GM18508 (cell line): ENCODE measurements around the gene MINK1.

Experiments
- ATAC-seq: cut with Tn5 transposase; IDR thresholded peaks from one replicate; pipeline ENCODE4 v1.9.1; 2021; ENCODE audit warnings: moderate number of reproducible peaks; ENCODE audit not compliant: insufficient read depth, unreplicated experiment

MINK1 gene

DNA sequence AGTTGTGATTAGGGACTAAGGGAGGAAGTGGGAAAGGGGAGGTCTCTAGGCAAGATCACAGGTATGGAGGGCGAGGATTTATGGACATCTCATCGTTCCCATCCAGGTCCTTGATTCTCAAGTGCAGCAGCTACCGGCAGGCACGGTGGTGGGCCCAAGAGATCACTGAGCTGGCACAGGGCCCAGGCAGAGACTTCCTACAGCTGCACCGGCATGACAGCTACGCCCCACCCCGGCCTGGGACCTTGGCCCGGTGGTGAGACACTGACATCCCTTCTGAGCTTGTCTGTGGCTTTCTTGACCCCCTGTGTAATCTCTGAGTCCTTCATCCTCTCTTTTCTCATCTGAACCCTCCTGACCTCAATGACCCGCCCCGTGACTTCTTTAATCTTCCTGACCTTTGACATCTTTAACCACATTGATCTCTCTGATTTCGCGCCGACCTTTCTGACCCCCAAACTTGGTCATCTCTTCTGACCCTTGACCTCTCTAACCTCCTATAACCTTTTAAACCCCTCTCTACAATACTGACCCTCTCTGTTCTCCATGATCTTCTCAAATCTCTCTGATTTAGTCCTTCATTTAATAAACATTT lies 22.3 kb upstream of the MINK1 start:
- no peak for ATAC-seq

DNA sequence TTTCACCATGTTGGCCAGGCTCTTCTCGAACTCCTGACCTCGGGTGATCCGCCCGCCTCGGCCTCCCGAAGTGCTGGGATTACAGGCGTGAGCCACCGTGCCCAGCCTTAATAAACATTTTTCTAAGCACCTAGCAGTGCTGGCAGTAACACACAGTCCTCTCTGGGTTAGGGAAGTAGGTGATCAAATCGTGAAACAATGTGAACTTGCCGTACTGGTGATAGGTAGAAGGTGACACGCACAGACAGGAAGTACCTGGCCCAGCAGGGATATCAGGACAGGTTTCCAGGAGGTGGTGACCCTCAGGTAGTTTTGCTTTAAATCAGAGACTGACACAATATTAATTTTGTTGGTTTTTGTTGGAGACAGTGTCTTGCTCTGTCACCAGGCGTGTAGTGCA lies 21.7 kb upstream of the MINK1 start:
- no peak for ATAC-seq

DNA sequence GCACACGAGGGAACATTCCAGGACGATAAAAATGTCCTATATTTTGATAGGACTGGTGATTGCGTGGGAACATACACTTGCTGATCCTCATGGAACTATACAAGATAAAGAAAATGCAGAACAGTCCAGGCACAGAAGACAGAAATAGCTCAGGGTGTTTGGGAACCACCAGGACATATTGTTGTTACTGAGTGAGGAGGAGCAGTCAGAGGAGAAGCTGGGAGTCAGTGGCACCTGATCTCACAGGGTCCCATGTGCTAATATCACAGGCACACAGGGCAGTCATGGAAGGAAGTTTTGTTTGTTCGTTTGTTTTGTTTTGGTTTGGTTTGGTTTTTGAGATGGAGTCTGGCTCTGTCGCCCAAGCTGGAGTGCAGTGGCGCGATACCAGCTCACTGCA lies 20.4 kb upstream of the MINK1 start:
- no peak for ATAC-seq

DNA sequence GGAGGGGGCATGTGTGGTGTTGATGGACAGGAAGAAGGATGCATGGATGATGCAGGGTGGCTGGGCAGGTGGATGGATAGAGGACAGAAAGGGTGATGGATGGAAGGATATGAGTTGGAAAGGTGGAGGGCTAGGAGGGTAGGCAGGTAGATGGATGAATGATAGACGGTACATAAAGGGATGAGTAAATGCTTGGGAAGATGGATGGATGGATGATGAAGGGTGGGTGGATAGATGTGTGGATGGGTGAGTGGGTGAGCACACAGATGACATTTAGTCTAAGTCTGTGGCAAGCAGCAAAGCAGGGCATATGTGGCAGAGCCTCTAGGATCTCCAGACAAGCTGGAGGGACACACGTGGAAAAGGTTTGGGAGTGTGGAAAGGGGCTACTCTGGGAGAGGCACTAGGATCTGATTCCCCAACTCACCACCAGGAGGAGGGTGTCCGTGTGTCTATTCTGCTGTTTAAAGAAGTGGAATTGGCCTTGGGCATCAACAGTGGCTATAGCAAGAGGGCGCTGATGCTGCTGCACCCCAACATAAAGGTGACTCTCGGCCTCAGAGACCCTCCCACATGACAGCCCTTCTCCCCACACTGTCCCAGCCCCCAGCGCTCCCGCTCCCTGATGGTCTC lies 18.0 kb upstream of the MINK1 start:
- ATAC-seq, result no peak

DNA sequence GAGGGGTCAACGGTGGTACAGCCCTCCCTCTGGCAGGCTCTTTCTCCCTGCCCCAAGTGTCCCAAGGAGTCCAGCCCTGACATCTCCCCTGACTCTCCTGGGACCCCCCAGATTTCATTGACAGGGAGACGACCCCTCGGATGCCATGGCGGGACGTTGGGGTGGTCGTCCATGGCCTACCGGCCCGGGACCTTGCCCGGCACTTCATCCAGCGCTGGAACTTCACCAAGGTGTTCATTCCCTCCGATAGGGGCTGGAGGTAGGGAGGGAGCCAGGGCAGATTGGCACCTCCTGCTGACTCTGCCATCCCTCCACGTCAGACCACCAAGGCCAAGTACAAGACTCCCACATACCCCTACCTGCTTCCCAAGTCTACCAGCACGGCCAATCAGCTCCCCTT lies 16.3 kb upstream of the MINK1 start:
- no peak for ATAC-seq

DNA sequence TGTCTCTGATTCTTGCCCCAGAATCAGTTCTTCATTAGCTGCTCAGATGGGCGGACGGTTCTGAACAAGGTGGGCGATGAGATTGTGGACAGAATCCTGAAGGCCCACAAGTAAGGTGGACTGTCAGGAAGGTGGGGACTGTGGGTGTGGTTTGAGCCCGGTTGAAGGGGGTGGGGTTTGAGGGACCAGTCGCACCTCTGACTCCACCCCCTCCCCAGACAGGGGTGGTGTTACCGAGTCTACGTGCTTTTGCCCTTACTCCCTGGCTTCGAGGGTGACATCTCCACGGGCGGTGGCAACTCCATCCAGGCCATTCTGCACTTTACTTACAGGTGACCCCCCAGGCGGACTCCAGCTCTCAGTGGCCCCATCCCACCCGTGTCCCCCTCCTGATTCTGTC lies 14.9 kb upstream of the MINK1 start:
- no peak for ATAC-seq

DNA sequence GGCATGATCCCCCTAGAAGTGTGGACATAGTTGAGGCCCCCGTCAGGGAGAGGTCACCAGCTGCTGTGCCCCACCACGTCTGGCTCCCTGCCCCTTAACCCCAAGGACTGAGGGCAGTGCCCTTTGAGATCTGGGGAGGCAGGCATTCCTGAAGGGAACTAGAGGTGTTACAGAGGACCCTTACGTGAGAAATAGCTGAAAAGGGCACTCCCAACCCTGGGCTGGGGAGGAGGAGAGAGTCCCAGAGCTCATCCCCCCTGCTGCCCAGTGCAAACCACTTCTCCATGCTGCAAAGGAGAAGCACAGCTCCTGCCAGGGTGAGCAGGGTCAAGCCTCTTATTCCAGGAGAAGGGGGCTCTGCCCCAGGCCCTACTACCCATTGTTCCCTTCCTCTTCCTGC lies 10.3 kb upstream of the MINK1 start:
- no peak for ATAC-seq

DNA sequence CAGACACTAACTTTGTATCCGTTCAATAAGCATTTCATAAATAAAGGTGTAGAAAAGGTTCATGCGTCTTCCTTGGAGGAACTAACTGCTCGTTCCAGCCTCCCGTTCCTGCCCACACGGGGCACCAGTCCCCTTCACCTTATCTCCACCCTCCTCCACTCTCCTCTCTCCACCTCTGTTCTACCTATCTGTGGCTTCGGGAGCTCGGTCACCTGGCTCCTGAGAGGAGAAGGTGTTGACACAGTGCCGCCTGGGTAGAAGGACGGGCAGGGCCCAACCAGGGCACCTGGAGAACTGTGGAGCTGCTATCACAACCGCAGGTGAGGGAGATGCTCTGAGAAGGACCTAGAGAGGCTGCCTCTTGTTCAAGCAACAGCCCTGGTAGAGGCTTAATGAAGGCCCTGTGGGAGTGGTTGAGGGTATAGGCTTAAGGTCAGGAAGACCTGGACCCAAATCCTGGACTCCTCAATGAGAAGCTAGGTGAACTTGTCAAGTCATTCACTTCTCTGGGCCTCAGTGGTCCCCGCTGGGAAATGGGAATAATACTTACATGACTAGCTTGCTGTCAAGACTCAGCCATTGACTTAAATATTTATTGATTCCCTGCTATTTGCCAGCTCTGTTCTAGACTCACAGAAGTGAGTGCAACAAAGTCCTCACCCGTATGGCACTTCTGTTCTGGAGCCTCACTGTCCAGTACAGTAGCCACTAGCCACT lies 9.6 kb upstream of the MINK1 start:
- ATAC-seq, result no peak

DNA sequence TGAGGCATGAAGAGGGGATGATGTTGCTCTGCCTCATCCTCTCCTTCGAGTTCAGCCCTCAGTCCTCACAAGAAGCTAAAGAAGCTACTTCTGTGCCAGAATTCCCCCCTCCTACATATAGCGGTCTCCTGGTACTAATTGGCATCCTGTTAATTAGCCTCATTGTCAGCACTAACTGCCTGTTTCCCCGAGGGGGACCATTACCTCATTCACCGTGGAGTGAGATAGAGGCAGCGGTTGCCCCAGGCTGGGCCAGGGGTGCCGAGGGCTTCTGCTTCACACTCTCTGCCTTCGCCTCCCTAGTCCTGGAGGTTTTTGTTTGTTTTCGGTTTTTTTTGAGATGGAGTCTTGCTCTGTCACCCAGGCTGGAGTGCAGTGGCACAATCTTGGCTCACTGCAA lies 5.7 kb upstream of the MINK1 start:
- ATAC-seq, result no peak

DNA sequence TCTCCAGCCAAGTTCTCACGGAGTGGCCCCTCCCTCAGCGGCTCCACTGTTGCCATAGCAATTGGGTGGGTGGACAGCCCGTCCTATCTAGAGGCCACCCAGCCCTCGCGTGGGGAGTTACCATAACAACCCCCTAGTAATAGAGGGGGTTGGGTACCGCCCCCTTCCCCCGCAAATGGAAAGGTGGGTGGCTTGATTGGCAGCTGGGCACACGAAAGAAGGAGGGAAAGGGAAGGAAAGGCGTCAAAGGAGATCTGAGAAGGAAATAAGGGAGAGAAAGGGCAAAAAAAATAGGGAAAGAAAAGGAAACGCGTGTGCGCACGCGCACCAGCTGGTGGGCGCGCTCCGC lies 337 bp upstream of the MINK1 start:
- ATAC-seq, result peak; percentile 17

DNA sequence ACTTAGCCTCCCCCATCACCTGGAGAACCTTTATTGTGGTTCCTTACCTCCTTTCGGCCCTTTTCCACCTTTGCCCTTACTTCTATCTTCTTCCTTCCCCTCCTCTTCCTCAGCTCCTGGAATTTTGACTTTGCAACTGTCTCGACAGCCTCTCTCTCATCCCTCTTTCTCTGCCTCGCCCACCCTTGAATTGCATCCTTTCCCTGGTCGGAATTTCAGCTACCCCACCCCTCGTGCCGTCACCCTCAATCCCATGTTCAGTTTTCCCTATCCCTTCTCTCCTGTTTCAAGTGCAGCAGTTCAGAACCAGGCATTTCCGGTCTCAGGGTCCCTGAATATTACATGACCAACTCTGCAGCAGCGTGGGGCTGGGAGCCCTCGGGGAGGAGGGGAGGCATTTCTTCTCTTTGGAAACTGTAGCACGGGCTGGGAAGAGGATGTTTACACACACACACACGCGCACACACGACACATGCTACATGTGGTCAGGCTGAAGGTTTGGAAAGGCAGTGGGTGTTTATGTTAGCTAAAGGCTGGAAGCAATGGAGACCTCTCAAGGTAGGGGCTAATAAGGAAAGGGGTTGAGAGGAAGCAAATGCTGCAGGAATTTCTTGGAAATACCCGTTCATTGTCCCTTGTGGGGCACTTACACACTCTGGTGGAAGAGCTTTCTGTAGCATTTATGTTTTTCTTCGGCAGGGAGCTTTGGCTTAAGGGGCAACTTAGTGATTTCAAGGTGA lies 971 bp downstream of the MINK1 start:
- no peak for ATAC-seq

DNA sequence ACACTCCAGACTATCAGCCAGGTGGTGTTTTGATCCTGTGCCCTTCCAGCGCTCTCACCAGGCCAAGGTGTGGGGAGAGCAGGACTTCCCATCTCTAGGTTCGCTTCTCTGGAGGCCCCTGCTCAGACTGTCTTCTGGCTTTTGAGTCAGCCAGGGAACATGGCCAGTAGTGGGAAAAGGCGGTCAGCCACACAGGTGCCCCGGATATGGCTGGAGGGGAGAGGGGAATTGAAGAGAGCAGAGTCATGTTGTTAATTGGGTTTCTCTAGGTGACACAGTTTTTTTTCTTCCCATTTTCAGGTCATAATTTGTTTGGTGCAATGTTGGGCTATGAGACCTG lies 1.5 kb downstream of the MINK1 start:
- no peak for ATAC-seq

DNA sequence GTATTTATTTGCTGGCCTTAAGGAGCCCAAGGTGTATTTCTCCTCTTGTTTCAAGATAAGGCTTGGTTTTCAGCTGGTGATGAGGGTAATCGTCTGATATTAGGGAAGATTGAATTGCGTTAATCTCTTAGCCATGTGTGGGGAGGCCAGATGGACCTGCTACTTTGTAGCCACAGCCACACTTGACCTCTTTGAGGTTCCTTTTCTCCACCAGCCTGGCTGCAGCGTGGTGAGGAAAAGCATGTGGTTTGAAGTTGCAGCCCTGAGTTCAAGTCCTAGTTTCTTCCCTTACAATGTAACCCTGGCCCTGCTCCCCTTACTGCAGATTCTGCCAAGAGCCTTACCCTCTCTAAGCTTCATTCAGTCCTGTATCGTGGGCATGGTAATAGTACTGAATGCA lies 3.1 kb downstream of the MINK1 start:
- no peak for ATAC-seq

DNA sequence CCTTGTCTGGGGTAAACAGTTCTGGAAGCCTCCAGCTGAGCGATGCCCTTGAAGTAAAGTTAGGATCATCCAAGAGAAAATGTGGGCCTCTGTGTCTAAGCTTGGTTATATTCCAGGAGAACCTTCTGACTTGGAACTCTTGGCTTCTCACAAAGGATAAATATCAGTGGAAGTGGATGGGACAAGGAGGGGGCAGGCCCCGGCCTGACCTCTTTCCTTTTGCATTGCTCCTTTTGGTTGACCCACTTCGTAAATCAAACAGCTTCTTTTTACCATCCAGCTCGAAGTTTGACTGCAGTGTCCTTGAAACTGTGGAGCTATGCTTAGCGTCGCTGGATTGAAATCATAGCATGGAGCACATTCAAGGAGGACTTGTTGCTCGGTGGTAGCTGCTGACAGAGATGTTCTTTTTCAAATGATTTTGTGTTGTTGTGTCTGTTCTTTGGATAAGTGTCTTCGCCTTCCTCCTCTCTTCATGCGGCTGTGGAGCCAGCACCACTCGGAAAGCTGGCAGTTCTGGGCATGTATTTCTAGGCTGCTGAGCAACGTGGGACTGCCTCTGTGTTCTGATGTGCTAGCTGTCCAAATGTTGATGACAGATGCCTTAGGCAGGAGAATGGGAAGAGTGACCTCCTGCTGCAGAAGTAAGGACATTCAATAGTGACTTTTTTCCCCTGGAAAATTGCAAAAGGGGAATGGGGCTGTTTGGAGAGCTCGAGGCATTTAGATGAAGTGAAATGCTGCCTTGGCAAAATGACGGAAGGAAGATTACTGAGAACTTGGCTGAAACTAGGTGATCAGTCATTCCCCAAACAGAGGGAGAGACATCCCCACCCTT lies 4.5 kb downstream of the MINK1 start:
- no peak for ATAC-seq

DNA sequence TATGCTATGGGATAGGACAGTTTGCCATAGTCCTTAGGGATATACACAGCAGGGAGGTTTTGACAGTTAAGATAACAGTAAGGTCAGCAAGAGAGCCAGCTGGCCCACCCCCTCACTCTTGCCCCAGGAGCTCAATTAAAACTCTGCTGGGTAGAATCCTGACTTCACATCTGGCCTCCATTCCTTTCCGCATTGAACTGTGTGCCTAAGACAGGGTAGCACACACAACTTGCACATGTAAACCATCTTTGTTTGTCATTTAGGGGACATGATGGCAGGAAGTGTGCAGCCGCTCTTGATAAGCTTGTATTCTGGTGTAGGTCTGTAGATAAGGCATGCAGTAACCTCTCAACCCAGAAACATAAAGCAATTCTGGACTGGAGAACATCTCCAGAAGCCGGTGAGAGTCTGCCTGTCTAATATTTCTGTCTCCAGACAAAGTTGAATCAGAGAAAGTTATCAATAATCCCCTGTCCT lies 5.2 kb downstream of the MINK1 start:
- ATAC-seq, result no peak

DNA sequence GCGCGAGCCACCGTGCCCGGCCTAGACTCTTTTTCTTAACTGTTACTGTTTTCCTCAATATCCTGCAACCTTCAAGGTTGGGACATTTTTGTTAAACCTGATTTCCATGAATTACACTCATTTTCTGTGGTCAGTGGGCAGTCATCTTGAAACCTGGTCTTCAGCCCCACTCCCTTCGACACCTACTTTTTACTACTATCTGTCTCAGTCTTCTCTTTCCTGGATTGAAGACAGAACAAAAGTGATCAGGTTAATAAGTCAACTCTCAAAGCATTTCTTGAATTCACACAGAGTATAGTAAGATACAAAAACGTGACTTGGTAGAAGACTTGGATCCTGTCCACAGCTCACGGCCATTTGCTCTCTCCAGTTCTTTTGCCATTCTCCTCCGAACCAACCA lies 6.1 kb downstream of the MINK1 start:
- no peak for ATAC-seq

DNA sequence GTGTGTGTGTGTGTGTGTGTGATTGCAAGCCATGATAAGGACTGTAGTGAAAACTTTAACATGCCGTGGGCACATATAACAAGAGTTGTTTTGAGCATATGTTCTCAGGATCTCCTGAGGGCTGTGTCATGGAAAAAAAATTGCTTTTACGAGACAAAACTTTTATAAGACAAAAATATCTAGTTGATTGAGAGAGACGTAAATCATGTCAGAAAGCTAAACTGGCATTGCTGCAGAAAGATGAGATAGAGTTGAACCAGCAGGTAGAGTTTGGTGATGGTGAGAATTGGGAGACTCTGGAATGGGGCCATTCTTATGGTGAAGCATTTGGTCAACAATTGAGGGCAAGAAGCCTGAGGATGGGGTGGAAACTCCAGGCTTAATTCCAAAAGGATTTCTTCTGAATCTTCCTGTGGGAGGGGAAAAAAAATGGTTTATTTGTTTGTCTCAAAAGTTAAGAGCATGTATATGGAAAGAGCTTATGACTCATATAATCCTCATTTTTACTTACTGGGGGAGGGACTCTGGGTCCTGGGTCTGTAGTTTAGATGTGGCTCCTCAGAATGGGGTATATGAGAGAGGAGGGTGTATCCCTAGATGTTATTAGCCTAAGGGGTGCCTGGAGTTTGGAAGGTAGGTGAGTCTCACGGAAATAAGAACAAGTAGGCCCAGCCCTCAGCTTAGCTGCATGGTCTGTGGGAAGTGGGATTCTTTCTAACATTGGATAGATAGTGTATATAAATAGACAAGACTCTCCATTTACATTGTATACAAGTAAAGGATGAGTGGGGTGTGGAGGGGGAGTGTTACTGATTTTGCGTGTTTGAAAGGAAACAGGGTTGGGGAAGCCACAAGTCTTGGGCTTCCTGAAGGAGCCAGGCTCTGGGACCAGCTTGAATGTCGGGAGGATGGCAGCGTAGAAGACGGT lies 7.1 kb downstream of the MINK1 start:
- no peak for ATAC-seq

DNA sequence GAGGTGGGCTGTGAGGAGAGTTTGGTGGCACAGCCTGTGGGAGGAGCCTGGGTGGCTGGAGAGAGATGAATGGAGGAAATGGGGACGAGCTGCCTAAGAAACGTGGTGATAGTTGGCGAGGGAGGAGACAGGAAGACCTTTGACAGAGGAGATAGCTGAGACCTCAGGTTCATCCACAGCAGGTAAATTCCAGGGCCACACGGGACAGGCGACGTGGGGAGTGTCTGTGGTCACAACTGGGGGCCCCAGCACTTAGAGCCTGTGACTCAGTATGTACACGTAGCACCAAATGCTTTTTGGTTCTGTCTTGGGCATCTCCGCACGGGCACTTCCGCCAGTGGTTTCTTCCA lies 7.7 kb downstream of the MINK1 start:
- no peak for ATAC-seq

DNA sequence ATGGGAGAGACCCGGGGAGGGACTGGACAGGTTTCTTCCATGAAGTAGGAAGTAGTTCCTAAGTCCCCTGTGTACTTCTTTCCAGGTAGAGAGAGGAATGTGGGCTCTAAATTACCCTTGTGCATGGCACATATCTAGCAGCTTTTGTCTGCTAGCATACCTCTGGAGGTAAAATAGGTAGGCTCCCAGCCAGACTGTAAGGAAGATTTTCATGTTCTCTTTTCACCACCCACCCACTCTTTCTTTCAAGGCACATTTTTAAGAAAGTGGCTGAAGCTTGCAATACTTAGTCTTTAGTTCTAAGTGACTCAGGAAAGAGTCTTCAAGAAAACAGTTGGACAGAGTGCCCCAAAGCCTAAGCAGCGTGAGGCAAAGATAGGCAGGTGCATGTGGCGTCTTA lies 9.2 kb downstream of the MINK1 start:
- ATAC-seq, result no peak
